Activated naive CD4-positive, alpha-beta T cell treated with Interleukin-2 at 50 U/mL for 16 hours (primary cell): Measurements from ENCODE around the gene GPD1L.
"Not testable (repeated sequence)": the region's sequence is repeated elsewhere in the genome, so short reads cannot be mapped to it uniquely, and the experiment has no call there.

Experiments used
- DNase-seq: peaks from one replicate; pipeline ENCODE4 v3.0.0-alpha.2; 2020

The GPD1L gene

GRCh38 chr3:32106929-32107362 lies 526 bp downstream of the GPD1L start:
- no peak for DNase-seq

- not testable (repeated sequence) for DNase-seq
These were observed 1.8 kb downstream of the GPD1L start for GRCh38 chr3:32108224-32108623.

GRCh38 chr3:32109256-32109655 lies 2.8 kb downstream of the GPD1L start:
- no peak for DNase-seq

- no peak for DNase-seq
These were observed 3.9 kb downstream of the GPD1L start for GRCh38 chr3:32110233-32110760.

DNA sequence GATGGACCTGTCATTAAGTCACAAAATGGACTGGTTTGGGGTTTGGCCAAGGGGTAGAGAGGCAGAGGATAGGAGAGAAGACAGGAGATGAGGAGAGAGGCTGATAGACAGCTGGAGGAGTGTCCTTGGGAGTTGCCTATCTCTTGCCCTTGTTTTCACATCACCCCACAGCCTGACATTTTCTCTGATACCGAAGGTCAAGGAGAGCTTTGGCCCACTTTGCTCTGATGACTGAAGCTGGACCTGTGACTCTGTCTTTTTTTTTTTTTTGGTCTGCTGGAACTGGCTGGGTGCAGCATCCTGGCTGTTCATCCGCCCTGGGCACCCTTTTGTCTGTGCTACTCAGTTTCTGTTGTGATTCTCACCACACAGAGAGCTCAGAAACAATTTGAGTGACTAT lies 5.1 kb downstream of the GPD1L start:
- DNase-seq: no peak

DNA sequence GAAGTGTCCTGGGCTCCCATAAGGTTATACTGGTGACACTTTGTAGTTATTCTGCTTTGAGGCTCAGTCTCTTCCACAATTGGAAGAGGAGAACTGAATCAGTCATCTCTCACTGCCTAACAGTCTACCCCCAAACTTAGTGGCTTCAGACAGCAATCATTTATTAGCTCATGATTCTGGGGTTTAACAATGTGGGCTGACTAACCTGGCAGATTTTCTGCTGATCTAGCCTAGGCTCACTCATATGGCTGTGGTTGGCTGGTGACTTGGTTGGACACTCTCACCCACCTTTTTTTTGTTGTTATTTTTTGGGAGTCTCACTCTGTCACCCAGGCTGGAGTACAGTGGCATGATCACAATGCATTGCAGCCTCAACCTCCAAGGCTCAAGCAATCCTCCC lies 7.1 kb downstream of the GPD1L start:
- DNase-seq: no peak

DNA sequence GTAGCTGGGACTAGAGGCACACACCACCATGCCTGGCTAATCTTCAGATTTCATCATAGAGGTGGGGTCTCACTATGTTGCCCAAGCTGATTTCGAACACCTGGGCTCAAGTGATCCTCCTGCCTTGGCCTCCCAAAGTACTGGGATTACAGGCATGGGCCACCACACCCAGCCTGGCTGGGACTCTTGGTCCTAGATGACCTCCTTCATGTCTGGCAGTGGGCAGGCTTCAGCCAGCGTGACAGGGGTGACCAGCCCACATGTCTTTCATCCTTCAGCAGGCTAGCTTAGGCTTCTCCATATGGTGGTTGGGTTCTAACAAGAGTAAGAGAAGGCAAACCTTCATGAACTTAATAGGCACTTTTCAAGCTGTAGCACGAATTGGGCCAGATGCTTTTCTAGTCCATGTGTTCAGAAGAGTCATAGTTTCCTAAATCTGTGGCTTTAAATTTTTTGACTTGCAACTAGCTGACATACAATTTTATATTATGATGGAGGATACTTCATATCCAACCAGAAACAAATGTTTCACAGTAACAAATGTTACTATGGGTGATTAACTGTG lies 7.6 kb downstream of the GPD1L start:
- no peak for DNase-seq

GRCh38 chr3:32114546-32115386 lies 8.3 kb downstream of the GPD1L start:
- peak; percentile 60 for DNase-seq

DNA sequence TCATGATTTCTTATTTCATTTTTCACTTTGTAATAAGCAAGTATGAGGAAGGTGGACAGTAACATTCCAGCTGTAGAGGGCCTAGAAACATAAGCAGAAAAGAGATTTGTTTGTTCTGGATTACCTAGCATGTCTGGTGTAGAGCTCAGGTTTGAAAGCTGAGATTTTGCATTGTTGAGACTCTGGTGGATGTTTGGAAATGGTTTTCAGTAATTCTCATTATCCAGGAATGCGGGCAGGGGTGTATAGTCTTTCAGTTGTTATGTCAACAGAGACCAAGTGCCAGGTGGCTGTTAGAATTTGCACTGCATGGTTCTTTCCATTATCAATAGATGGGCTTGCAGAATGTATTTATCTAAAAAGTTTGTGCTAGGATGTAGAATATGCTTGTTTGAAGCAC lies 10.9 kb downstream of the GPD1L start:
- no peak for DNase-seq

GRCh38 chr3:32118215-32118614 lies 11.8 kb downstream of the GPD1L start:
- no peak for DNase-seq

DNA sequence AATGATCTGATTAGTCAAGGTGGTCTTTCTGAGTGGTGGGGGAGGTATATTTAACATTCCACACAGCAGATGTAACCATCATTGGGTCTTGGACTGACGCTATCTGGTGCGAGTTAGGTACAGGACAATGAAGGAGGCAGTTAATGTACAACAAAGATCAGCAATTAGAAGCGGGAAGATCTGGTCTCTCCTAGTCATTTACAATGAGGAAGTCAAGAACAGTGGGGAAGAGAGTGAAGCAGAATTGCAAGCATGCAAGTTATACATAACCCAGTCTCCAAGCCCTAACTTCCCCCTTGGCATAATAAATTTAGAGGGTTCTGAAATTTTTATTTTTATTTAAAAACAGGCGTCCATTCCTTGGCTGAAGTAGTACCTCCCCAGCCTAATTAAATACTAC lies 14.1 kb downstream of the GPD1L start:
- DNase-seq: no peak

DNA sequence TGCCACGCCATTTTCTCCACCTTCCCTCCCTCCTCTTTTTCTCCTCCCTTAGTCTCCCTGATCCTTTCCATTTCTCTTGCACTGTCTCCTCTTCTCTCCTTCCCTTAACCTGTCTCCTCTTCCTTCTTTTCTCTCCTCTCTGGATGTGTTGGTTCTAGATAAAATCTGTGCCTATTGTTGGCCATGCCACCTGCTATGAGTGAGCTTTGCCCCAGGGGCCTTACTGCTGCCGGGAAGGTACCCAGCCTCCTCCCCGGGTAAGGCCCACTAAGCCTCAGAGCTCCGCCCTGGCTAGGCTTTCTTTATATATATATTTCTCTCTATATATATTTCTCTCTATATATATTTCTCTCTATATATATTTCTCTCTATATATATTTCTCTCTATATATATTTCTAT lies 14.7 kb downstream of the GPD1L start:
- DNase-seq: no peak

DNA sequence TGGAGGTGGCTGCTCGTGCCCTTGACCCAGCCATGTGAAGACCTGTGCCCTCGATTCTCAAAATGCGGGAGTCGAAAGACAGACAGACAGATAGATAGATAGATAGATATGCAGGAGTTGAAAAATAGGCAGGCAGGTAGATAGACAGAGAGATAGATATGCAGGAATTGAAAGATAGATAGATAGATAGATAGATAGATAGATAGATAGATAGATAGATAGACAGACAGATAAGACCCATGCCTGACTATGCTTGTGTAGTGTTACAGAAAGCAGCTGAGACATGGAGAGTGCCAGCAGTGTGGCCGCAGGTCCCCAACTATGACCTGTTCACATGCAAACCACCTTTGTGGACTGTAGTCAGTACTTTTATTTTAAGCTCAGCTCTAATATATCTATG lies 17.2 kb downstream of the GPD1L start:
- no peak for DNase-seq

DNA sequence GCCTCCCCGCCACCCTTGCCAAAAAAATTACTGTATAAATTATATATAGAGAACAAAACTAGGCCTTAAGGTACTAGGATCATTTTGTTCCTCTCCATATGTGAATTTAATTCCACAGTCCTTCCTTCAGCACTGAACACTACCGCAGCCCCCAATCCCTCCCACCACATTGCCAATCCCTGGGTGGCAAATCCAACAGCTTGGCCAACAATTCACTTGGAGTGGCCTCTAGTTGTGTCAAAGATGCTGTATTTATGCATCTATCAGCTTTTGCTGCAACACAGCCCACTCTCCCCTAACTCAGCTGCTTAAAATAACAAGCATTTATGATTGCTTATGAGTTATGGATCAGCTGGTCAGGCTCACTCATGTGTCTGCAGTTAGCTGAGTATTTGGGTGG lies 18.6 kb downstream of the GPD1L start:
- DNase-seq: no peak

- DNase-seq: no peak
These were observed 20.0 kb downstream of the GPD1L start for GRCh38 chr3:32126305-32127015.

GRCh38 chr3:32127219-32127826 lies 20.9 kb downstream of the GPD1L start:
- DNase-seq: no peak

DNA sequence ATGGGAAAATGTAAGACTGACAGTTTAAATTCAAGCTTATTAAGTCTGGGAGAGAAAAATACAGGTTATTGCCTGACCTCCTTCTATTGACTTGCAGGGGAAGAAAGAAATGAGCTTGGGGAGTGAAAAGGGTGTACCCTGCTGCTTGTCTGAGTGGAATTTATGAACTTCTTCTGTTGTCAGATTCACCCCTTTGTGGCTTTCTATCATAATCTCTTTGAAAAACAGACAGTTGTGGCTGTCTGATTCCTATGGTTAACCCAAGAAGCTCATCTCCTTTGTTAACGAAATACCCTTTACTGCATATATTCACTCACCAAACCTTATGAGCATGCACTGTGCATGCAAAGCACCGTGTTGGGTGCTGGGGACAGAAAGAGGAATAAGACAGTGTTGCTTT lies 22.5 kb downstream of the GPD1L start:
- DNase-seq: no peak

GRCh38 chr3:32129832-32130231 lies 23.4 kb downstream of the GPD1L start:
- no peak for DNase-seq

GRCh38 chr3:32132121-32132520 lies 25.7 kb downstream of the GPD1L start:
- DNase-seq: no peak

- DNase-seq: no peak
These were observed 26.3 kb downstream of the GPD1L start for GRCh38 chr3:32132706-32133105.

DNA sequence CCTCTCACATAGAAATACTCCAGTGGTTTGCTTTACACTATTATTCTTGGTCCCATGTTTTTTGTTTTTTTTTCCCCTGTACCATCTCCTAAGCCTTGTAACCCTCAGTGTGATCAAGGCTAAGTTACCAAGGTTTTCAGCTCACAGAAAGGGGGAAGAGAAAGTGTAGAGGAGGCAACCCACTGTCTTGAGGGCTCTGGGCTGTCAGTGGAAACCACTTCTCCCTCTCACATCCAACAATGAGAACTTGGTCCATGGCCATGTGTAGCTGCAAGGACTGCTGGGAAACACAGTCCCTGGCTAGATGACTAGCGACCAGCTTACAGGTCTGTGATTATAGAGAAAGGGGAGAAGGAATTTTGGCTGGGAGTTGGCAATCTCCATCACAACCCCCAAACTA lies 30.3 kb downstream of the GPD1L start:
- DNase-seq: no peak

DNA sequence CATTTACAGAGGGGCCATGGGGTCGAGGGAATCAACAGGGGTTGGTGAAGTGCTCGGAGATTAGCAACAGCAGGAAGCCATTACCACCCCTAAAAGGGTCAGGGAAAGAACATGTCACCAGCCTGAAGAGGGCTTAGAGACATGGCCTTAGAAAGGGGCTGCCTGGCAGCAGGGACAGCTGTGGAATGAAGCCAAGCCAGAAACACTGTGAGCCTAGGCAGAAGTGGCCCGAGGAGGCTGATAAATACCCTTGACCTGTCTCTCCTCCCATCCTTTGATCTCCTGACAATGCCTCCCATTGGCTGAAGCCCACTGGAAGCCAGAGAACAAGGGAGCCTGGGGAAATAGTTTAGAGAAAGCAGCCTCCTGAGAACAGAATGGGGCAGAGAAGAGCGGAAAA lies 31.4 kb downstream of the GPD1L start:
- DNase-seq: no peak

- DNase-seq: no peak
These were observed 32.2 kb downstream of the GPD1L start for GRCh38 chr3:32138545-32139104.
